Neuronal stem cell (in vitro differentiated cells): Measurements from ENCODE around the gene TMC1.
A peak's percentile ranks its signal among the peaks of the same experiment; 100 is the strongest.
"Not testable (repeated sequence)": the region's sequence is repeated elsewhere in the genome, so short reads cannot be mapped to it uniquely, and the experiment has no call there.

ENCODE experiments used
- DNase-seq: peaks from one replicate; pipeline ENCODE4 v3.0.0-alpha.2; 2013; ENCODE audit warnings: low spot score
- H2AFZ ChIP-seq: one replicate; pipeline ENCODE4 v1.6.1; 2013; ENCODE audit warnings: mild to moderate bottlenecking, low read length, inconsistent platforms
- H2AK5ac ChIP-seq: 2 replicates; pipeline ENCODE4 v1.6.1; 2013; ENCODE audit warnings: low read depth, mild to moderate bottlenecking, inconsistent platforms, low read length, moderate library complexity, mixed read lengths
- H2BK120ac ChIP-seq: 2 replicates; pipeline ENCODE4 v1.6.1; 2013; ENCODE audit warnings: low read depth, mild to moderate bottlenecking, inconsistent platforms, low read length, moderate library complexity, mixed read lengths
- H2BK12ac ChIP-seq: one replicate; pipeline ENCODE4 v1.6.1; 2013; ENCODE audit warnings: low read length, inconsistent platforms
- H2BK15ac ChIP-seq: 2 replicates; pipeline ENCODE4 v1.6.1; 2013; ENCODE audit warnings: mild to moderate bottlenecking, low read length, inconsistent platforms, mixed read lengths
- H2BK5ac ChIP-seq: one replicate; pipeline ENCODE4 v1.6.1; 2013; ENCODE audit warnings: inconsistent platforms, mild to moderate bottlenecking, low read length, moderate library complexity
- H3K14ac ChIP-seq: one replicate; pipeline ENCODE4 v1.6.1; 2013; ENCODE audit warnings: low read length, inconsistent platforms
- H3K18ac ChIP-seq: 2 replicates; pipeline ENCODE4 v1.6.1; 2013; ENCODE audit warnings: low read length, inconsistent platforms
- H3K23ac ChIP-seq: 2 replicates; pipeline ENCODE4 v1.6.1; 2013; ENCODE audit warnings: low read depth, mild to moderate bottlenecking, mixed read lengths, low read length, inconsistent platforms; ENCODE audit not compliant: poor library complexity
- H3K27ac ChIP-seq: replicated peaks from 3 replicates; pipeline ENCODE4 v1.5.1; 2013; ENCODE audit warnings: low read length, inconsistent platforms
- H3K27me3 ChIP-seq, 3 experiments: 2 replicates each; pipeline ENCODE4 v1.6.1; 2013; ENCODE audit warnings: low read length in 3 of 3, mild to moderate bottlenecking in 2 of 3, inconsistent platforms in 1 of 3, low read depth in 1 of 3, mixed read lengths in 1 of 3, moderate library complexity in 1 of 3; ENCODE audit not compliant: control insufficient read depth in 3 of 3, insufficient read depth in 3 of 3
- H3K36me3 ChIP-seq, 2 donors: replicated peaks in 1 of 2; 2 replicates each; pipeline ENCODE4 v1.6.1; 2013; ENCODE audit warnings: low read length in 2 of 2; ENCODE audit not compliant: control insufficient read depth in 2 of 2, insufficient read depth in 2 of 2
- H3K4ac ChIP-seq: 2 replicates; pipeline ENCODE4 v1.6.1; 2013; ENCODE audit warnings: inconsistent platforms, mild to moderate bottlenecking, low read length, moderate library complexity
- H3K4me1 ChIP-seq, 2 donors: 1 replicate in 1 of 2; 2 replicates in 1 of 2; pipeline ENCODE4 v1.6.1; 2013; ENCODE audit warnings: low read length in 2 of 2, low read depth in 1 of 2; ENCODE audit not compliant: control insufficient read depth in 2 of 2, insufficient read depth in 1 of 2
- H3K4me2 ChIP-seq: one replicate; pipeline ENCODE4 v1.6.1; 2013; ENCODE audit warnings: mild to moderate bottlenecking, low read length, inconsistent platforms; ENCODE audit not compliant: insufficient read depth, poor library complexity, severe bottlenecking
- H3K4me3 ChIP-seq, 2 donors: 2 replicates each; pipeline ENCODE4 v1.5.1; 2013; ENCODE audit warnings: low read length in 2 of 2, mild to moderate bottlenecking in 2 of 2, inconsistent platforms in 1 of 2, moderate library complexity in 1 of 2
- H3K79me1 ChIP-seq: one replicate; pipeline ENCODE4 v1.6.1; 2013; ENCODE audit warnings: low read depth, mild to moderate bottlenecking, inconsistent platforms, low read length, moderate library complexity
- H3K9ac ChIP-seq: one replicate; pipeline ENCODE4 v1.6.1; 2013; ENCODE audit warnings: mild to moderate bottlenecking, low read depth, low read length, inconsistent platforms; ENCODE audit not compliant: poor library complexity
- H3K9me3 ChIP-seq, 2 donors: replicated peaks in 1 of 2; 2 replicates each; pipeline versions ENCODE3 to v1.6.1; 2013; ENCODE audit warnings: low read length in 2 of 2, mild to moderate bottlenecking in 2 of 2, inconsistent platforms in 1 of 2, low read depth in 1 of 2, mixed read lengths in 1 of 2, moderate library complexity in 1 of 2; ENCODE audit not compliant: control insufficient read depth in 2 of 2, insufficient read depth in 1 of 2
- H4K8ac ChIP-seq: one replicate; pipeline ENCODE4 v1.6.1; 2013; ENCODE audit warnings: low read depth, mild to moderate bottlenecking, inconsistent platforms, low read length, moderate library complexity
- H4K91ac ChIP-seq: one replicate; pipeline ENCODE4 v1.6.1; 2013; ENCODE audit warnings: low read length, low read depth, mild to moderate bottlenecking, inconsistent platforms; ENCODE audit not compliant: poor library complexity
- WGBS, 2 donors: extraction: QIAGEN DNeasy Blood & Tissue Kit; methylation state at CpG; one replicate each; pipeline ENCODE4 v1.1.7; 2013; ENCODE audit warnings: missing lambda C conversion rate in 2 of 2, mixed read lengths in 1 of 2; ENCODE audit not compliant: insufficient read length in 2 of 2, insufficient replicate concordance in 1 of 2; ENCODE audit errors: extremely low coverage in 2 of 2; 5-methylcytosine and 5-hydroxymethylcytosine counted together

Gene TMC1

DNA sequence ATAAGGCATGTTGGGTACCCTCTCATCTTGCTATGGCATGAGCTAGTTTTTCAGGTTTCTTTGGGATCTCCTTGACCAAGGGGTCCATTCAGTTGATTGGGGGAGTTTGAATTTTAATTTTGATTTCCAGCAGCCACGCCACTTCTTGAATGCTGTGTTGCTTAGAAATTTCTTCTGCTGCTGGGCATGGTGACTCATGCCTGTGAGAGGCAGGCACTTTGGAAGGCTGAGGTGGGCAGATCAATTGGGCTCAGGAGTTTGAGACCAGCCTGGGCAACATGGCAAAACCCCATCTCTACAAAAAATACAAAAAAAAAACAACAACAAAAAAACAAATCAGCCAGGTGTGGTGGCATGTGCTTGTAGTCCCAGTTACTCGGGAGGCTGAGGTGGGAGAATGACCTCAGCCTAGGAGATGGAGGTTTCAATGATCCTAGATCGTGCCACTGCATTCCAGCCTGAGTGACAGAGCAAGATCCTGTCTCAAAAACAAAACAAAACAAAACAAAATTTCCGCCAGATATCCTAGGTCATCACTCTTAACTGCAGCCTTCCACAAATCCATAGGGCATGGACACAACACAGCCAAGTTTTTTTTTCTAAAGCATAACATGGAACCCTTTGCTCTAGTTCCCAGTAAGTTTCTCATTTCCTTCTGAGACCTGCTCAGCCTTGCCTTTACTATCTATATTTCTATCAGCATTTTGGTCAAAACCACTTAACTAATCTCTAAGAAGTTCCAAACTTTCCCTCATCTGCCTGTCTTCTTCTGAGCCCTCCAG lies 17.7 kb downstream of the TMC1 start:
- DNase-seq: no peak
- Histone ChIP-seq H3K4ac (no peak overlapping the region), H3K4me2 (no peak overlapping the region), H2BK120ac (no peak overlapping the region), H2BK5ac (no peak overlapping the region), H4K91ac (no peak overlapping the region), H3K9ac (no peak overlapping the region), H3K18ac (no peak overlapping the region), H3K14ac (no peak overlapping the region), H2BK12ac (no peak overlapping the region), H4K8ac (no peak overlapping the region), H2BK15ac (no peak overlapping the region), H3K79me1 (no peaks in the 10 kb centered on the region), H3K4me1 (peaks cover 0 to 3% of the 10 kb centered on the region in 2 donors), H3K9me3 (peaks cover 3% of the 10 kb centered on the region in 2 donors), H3K27ac (no peak overlapping the region), H3K4me3 (no peak overlapping the region), H2AFZ (no peak overlapping the region), H3K36me3 (no peaks in the 10 kb centered on the region), H3K23ac (no peak overlapping the region), H2AK5ac (no peak overlapping the region), H3K27me3 (no peaks in the 10 kb centered on the region)
- WGBS, 2 donors: no CpG with 5 or more reads among the region's 4 CpGs

- Histone ChIP-seq H2AK5ac (no peak overlapping the region), H3K79me1 (no peaks in the 10 kb centered on the region), H3K4me3 (no peak overlapping the region), H3K4me1 (peaks cover 0 to 3% of the 10 kb centered on the region in 2 donors), H2BK5ac (no peak overlapping the region), H3K18ac (no peak overlapping the region), H3K23ac (no peak overlapping the region), H3K9ac (no peak overlapping the region), H4K91ac (no peak overlapping the region), H3K36me3 (no peaks in the 10 kb centered on the region), H3K27ac (no peak overlapping the region), H2BK12ac (peak overlapping the region; percentile 59), H2BK120ac (no peak overlapping the region), H3K4me2 (no peak overlapping the region), H2BK15ac (no peak overlapping the region), H3K14ac (no peak overlapping the region), H4K8ac (no peak overlapping the region), H3K4ac (no peak overlapping the region), H2AFZ (peak overlapping the region; percentile 31), H3K9me3 (peaks cover 3% of the 10 kb centered on the region in 2 donors), H3K27me3 (no peaks in the 10 kb centered on the region)
- WGBS, 2 donors: no CpG with 5 or more reads among the region's 6 CpGs
- no peak for DNase-seq
These were observed 18.5 kb downstream of the TMC1 start for GRCh38 chr9:72539824-72540347.

DNA sequence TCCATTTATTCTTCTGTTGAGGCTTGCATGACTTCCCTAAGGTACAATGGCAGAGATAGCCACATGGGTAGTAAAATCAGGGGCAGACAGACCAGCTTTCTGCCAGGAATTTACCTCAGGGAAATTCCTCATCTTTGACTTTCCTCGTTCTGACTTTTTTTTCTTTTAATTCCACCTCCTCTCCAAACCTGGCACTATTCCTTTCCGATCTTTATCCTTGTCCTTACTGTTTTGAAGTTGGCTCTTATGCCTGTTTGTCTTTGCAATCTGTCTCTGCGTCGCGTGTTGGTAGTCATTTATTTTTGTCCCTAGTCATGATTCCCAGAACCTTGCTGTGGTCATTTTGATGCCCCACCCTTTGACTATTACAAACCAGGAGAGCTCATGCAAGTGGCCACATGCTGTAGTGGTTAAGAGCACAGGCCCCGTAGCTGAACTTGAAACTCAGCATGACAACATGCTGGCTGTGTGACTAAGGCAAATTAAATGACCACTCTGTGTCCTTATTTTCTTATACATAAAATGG lies 19.0 kb downstream of the TMC1 start:
- Histone ChIP-seq H3K9me3 (peaks cover 3% of the 10 kb centered on the region in 2 donors), H3K18ac (no peak overlapping the region), H2BK5ac (no peak overlapping the region), H3K14ac (no peak overlapping the region), H3K23ac (no peak overlapping the region), H3K4me3 (no peak overlapping the region), H3K79me1 (no peaks in the 10 kb centered on the region), H3K4me1 (peaks cover 0 to 3% of the 10 kb centered on the region in 2 donors), H3K36me3 (no peaks in the 10 kb centered on the region), H3K27me3 (no peaks in the 10 kb centered on the region), H4K91ac (no peak overlapping the region), H2BK12ac (no peak overlapping the region), H2BK120ac (no peak overlapping the region), H3K27ac (no peak overlapping the region), H2AK5ac (no peak overlapping the region), H3K9ac (no peak overlapping the region), H2AFZ (no peak overlapping the region), H2BK15ac (no peak overlapping the region), H4K8ac (no peak overlapping the region), H3K4ac (no peak overlapping the region), H3K4me2 (no peak overlapping the region)
- no CpG with 5 or more reads among the region's 6 CpGs for WGBS, 2 donors
- no peak for DNase-seq

DNA sequence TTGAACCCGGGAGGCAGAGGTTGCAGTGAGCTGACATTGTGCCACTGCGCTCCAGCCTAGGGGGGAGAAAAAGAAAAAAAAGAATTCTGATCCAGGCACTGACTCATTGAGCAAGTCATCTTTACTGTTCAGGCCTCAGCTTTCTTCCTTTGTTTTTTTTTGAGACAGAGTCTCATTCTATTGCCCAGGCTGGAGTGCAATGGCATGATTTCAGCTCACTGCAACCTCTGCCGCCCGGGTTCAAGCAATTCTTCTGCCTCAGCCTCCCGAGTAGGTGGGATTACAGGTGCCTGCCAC lies 21.1 kb downstream of the TMC1 start:
- peak overlapping the region; percentile 81 for H2BK15ac ChIP-seq
- not testable (repeated sequence) for H3K14ac ChIP-seq, H3K23ac ChIP-seq, H3K27ac ChIP-seq, H3K27me3 ChIP-seq, DNase-seq, H2AK5ac ChIP-seq, H3K79me1 ChIP-seq, H3K18ac ChIP-seq, H3K9ac ChIP-seq, H3K4me2 ChIP-seq, H3K4ac ChIP-seq, H2BK5ac ChIP-seq, H3K4me3 ChIP-seq, H2AFZ ChIP-seq, H3K4me1 ChIP-seq, H2BK120ac ChIP-seq, H3K36me3 ChIP-seq, H4K91ac ChIP-seq, H3K9me3 ChIP-seq, H4K8ac ChIP-seq, H2BK12ac ChIP-seq
- WGBS, 2 donors: no CpG with 5 or more reads among the region's 5 CpGs
